ENCODE data around the gene TFDP1. TPM values are rescaled to one million over a fixed set of nuclear protein-coding genes. Genes with fewer than 3 reads are reported as not detected.

The TFDP1 gene
- polyA plus RNA-seq, 1 of the 3 experiments (the other 2 are of a cell fraction), result 76.7 TPM

DNA sequence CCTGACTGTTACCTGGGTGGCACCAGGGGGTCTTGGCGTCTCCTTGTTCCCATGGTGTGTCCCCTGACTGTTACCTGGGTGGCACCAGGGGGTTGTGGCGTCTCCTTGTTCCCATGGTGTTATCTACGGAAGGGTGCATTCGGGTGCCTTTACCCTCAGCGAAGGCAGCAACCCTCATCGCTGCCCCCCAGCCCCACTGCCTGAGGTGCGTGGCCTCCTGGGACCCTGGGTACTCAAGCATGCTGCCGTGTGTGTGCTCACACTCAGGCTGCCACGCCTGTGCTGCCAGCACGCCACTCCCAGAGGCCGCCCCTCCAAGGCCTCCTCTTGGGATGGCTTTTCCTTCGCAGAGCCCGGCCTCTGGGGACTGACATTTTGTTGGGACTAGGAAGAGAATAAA lies 25.1 kb downstream of the TFDP1 start (continued):
- TF ChIP-seq, protein P1, sequence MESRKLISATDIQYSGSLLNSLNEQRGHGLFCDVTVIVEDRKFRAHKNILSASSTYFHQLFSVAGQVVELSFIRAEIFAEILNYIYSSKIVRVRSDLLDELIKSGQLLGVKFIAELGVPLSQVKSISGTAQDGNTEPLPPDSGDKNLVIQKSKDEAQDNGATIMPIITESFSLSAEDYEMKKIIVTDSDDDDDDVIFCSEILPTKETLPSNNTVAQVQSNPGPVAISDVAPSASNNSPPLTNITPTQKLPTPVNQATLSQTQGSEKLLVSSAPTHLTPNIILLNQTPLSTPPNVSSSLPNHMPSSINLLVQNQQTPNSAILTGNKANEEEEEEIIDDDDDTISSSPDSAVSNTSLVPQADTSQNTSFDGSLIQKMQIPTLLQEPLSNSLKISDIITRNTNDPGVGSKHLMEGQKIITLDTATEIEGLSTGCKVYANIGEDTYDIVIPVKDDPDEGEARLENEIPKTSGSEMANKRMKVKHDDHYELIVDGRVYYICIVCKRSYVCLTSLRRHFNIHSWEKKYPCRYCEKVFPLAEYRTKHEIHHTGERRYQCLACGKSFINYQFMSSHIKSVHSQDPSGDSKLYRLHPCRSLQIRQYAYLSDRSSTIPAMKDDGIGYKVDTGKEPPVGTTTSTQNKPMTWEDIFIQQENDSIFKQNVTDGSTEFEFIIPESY (IDR thresholded peaks at IDR 0.05; ENCODE audit: borderline replicate concordance, low read depth), result no peak
- TF ChIP-seq SMC3 (IDR thresholded peaks at IDR 0.05; ENCODE audit: low read depth, low read length) (no peak), FOXM1 (IDR thresholded peaks at IDR 0.05; ENCODE audit: low read depth) (no peak), MEF2A (IDR thresholded peaks at IDR 0.05; ENCODE audit: borderline replicate concordance, low read depth) (no peak), TAF1 (IDR thresholded peaks at IDR 0.05; ENCODE audit: borderline replicate concordance, low read depth, low read length) (no peak), GABPA (IDR thresholded peaks at IDR 0.05; ENCODE audit: low read depth) (no peak), RXRA (IDR thresholded peaks at IDR 0.05; ENCODE audit: borderline replicate concordance, low read depth) (no peak)

DNA sequence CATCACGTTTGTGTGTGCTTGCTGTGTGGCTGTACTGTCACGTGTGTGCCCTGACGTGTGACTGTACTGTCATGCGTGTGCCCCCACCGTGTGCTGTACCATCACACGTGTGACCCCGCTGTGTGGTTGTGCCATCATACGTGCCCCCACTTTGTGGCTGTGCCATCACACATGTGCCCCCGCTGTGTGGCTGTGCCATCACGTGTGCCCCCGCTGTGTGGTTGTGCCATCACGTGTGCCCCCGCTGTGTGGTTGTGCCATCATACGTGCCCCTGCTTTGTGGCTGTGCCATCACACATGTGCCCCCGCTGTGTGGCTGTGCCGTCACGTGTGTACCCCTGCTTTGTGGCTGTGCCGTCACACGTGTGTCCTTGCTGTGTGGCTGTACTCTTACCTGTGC lies 25.7 kb downstream of the TFDP1 start:
- DNase-seq, result no peak
- H3K9ac ChIP-seq, result no peak overlapping the region
- no peaks in the 10 kb centered on the region for H3K27me3 ChIP-seq (ENCODE audit: insufficient read depth)
- peaks cover 68% of the 10 kb centered on the region; the same call in 1 of the 2 replicates for H4K20me1 ChIP-seq (ENCODE audit: insufficient read depth)
- no peaks in the 10 kb centered on the region for H3F3A ChIP-seq (replicated peaks; ENCODE audit: insufficient read depth)
- 97% methylated on average over 9 of the region's 19 CpGs for WGBS (ENCODE audit: low lambda C conversion rate)
- H3K4me3 ChIP-seq (ENCODE audit: low read depth in 2 of 2, low read length in 1 of 2), result no peak overlapping the region
- H2AFZ ChIP-seq (ENCODE audit: low read depth), result no peak overlapping the region
- H3K4me1 ChIP-seq (ENCODE audit: control insufficient read depth in 1 of 2, insufficient read depth in 2 of 2, low read depth in 1 of 2, low read length in 1 of 2), result no peaks in the 10 kb centered on the region
- no peak overlapping the region for H3K4me2 ChIP-seq
- TF ChIP-seq FOSL2 (IDR thresholded peaks at IDR 0.05; ENCODE audit: borderline replicate concordance, low read depth) (no peak), POLR2AphosphoS5 (IDR thresholded peaks at IDR 0.05; ENCODE audit: low read depth, low read length) (no peak), MEF2A (IDR thresholded peaks at IDR 0.05; ENCODE audit: borderline replicate concordance, low read depth) (no peak), MXI1 (IDR thresholded peaks at IDR 0.05; ENCODE audit: low read depth, low read length) (no peak), GABPA (IDR thresholded peaks at IDR 0.05; ENCODE audit: low read depth) (no peak), TEAD4 (IDR thresholded peaks at IDR 0.05; ENCODE audit: borderline replicate concordance, insufficient read depth) (no peak), RAD21 (IDR thresholded peaks at IDR 0.05; ENCODE audit: low read length) (no peak), ELF1 (IDR thresholded peaks at IDR 0.05) (no peak), NRF1 (IDR thresholded peaks at IDR 0.05; ENCODE audit: low read depth, low read length) (no peak), NFIC (IDR thresholded peaks at IDR 0.05; ENCODE audit: borderline replicate concordance) (no peak), TCF12 (IDR thresholded peaks at IDR 0.05) (no peak)
- TF ChIP-seq, protein P2, sequence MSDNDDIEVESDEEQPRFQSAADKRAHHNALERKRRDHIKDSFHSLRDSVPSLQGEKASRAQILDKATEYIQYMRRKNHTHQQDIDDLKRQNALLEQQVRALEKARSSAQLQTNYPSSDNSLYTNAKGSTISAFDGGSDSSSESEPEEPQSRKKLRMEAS (IDR thresholded peaks at IDR 0.05; ENCODE audit: low read depth), result no peak
- TF ChIP-seq, protein P1 (IDR thresholded peaks at IDR 0.05; ENCODE audit: borderline replicate concordance, low read depth), result no peak
- TF ChIP-seq, protein P3, sequence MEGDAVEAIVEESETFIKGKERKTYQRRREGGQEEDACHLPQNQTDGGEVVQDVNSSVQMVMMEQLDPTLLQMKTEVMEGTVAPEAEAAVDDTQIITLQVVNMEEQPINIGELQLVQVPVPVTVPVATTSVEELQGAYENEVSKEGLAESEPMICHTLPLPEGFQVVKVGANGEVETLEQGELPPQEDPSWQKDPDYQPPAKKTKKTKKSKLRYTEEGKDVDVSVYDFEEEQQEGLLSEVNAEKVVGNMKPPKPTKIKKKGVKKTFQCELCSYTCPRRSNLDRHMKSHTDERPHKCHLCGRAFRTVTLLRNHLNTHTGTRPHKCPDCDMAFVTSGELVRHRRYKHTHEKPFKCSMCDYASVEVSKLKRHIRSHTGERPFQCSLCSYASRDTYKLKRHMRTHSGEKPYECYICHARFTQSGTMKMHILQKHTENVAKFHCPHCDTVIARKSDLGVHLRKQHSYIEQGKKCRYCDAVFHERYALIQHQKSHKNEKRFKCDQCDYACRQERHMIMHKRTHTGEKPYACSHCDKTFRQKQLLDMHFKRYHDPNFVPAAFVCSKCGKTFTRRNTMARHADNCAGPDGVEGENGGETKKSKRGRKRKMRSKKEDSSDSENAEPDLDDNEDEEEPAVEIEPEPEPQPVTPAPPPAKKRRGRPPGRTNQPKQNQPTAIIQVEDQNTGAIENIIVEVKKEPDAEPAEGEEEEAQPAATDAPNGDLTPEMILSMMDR (IDR thresholded peaks at IDR 0.05), result no peak
- TF ChIP-seq, protein P4, sequence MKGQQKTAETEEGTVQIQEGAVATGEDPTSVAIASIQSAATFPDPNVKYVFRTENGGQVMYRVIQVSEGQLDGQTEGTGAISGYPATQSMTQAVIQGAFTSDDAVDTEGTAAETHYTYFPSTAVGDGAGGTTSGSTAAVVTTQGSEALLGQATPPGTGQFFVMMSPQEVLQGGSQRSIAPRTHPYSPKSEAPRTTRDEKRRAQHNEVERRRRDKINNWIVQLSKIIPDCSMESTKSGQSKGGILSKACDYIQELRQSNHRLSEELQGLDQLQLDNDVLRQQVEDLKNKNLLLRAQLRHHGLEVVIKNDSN (IDR thresholded peaks at IDR 0.05; ENCODE audit: borderline replicate concordance, low read depth), result no peak
- TF ChIP-seq, protein P5, sequence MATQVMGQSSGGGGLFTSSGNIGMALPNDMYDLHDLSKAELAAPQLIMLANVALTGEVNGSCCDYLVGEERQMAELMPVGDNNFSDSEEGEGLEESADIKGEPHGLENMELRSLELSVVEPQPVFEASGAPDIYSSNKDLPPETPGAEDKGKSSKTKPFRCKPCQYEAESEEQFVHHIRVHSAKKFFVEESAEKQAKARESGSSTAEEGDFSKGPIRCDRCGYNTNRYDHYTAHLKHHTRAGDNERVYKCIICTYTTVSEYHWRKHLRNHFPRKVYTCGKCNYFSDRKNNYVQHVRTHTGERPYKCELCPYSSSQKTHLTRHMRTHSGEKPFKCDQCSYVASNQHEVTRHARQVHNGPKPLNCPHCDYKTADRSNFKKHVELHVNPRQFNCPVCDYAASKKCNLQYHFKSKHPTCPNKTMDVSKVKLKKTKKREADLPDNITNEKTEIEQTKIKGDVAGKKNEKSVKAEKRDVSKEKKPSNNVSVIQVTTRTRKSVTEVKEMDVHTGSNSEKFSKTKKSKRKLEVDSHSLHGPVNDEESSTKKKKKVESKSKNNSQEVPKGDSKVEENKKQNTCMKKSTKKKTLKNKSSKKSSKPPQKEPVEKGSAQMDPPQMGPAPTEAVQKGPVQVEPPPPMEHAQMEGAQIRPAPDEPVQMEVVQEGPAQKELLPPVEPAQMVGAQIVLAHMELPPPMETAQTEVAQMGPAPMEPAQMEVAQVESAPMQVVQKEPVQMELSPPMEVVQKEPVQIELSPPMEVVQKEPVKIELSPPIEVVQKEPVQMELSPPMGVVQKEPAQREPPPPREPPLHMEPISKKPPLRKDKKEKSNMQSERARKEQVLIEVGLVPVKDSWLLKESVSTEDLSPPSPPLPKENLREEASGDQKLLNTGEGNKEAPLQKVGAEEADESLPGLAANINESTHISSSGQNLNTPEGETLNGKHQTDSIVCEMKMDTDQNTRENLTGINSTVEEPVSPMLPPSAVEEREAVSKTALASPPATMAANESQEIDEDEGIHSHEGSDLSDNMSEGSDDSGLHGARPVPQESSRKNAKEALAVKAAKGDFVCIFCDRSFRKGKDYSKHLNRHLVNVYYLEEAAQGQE (IDR thresholded peaks at IDR 0.05; ENCODE audit: low read depth, low read length), result no peak
- H3K9me3 ChIP-seq, result no peaks in the 10 kb centered on the region
- peaks cover 8 to 21% of the 10 kb centered on the region in 2 experiments for H3K36me3 ChIP-seq (replicated peaks in 1 of 2; ENCODE audit: control insufficient read depth in 1 of 2, insufficient read depth in 2 of 2, low read length in 1 of 2)
- H3K27ac ChIP-seq (ENCODE audit: low read depth in 2 of 2, low read length in 1 of 2), result no peak overlapping the region
- ChIA-PET CTCF (no interaction called here), POLR2A (no interaction called here)
- H3K79me2 ChIP-seq (ENCODE audit: insufficient read depth), result peaks cover 85% of the 10 kb centered on the region
- no peaks in the 10 kb centered on the region for H3K9me2 ChIP-seq

Data from SK-N-SH (cell line).